Measurements from ENCODE around the gene MYH11.

Gene MYH11

DNA sequence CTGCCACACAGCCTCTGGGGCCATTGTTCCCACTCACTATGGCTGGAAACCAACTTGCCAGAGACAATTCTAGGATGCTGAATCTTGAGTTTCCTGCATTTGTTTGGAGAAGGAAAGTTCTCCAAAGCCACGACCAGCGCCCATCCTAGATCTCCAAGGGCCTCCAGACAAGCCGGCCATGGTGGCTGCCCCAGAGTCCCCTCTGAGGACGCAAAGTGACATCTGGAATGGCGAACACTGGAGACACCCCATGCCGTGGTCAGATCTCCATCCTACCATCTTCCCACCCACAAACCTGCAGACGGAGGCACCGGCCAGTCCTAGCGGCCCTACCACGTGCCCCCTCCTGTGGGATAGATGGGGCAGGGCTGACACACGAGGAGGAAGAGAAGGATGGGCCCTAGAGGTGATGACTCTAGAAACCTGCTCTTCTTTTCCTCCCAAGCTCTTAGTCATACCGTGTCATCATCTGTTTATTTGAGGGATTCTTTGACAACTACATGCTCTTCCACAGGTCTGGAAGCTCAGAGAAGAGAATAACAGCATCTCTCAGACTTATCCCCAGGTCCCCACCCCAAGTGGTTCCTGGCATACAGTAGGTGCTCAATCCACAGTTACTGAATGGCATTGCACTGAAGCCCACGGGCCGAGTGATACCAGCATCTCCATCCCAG, 71.3 kb downstream of the MYH11 start:
- TF ChIP-seq CTCF (IDR thresholded peaks at IDR 0.05; ENCODE audit: borderline replicate concordance, insufficient read depth, low read depth, low read length) = no peak
- no peak overlapping the region for H3K4me3 ChIP-seq (ENCODE audit: low read depth, low read length)

DNA sequence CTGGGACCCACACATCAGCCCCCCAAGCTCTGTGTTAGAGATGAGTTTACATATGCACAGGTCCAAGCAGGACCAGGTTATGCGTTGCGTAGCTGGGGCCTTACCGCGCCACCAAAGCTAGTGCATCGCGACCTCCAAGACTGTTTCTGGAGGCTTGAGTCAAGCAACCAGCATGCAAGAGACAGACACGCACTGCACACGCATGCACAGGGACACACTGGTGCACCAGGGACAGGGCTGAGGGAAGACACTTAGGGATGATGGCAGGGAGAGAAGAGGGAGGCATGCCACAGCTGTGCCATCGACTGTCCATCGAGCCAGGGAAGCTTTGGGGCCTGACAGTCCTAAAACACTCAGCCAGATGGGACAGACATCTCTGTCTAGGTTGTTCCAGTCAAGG, 72.8 kb downstream of the MYH11 start:
- no peak for TF ChIP-seq CTCF (IDR thresholded peaks at IDR 0.05; ENCODE audit: borderline replicate concordance, insufficient read depth, low read depth, low read length)
- H3K4me3 ChIP-seq (ENCODE audit: low read depth, low read length) = no peak overlapping the region

DNA sequence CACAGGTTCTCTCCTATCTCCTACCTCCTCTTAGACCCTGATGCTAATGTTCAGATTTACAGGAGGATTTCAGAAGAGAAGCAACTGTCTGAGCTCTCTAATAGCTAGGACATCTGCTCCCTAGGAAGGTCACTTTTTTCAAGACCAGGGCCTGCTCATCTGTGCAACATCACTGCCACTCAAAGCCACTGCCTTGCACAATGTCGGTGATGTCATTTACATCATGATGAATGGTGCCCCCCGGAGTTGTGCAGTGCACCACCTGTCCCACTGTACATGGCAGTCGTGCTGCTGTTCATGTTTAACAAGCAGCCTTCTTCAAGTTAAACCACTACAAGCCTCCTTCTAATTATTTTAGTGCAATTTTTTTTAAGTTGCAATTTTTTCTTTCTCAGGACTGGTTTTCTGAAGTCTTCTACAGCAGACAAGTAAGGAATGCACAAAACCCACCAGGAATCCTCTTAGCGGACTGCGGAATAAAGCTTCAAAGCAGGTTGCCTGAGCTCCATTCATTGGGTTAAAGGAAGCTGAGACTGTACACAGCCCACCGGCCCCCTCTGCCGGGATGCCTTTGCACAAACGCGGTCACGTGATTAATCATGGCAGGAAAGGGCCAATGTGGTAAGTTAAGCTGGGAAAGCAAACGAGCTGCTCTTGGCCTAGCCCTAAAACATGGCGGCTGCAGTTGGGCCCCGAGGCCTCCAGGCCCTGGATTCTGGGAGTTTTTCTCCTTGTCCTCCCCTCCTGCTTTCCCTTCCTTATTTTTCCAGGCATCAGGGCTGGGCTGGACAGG, 74.1 kb downstream of the MYH11 start:
- TF ChIP-seq CTCF (IDR thresholded peaks at IDR 0.05; ENCODE audit: borderline replicate concordance, insufficient read depth, low read depth, low read length) = 0 out of 2 replicates have a peak, but pooled peaks have one; percentile 2
- no peak overlapping the region for H3K4me3 ChIP-seq (ENCODE audit: low read depth, low read length)

DNA sequence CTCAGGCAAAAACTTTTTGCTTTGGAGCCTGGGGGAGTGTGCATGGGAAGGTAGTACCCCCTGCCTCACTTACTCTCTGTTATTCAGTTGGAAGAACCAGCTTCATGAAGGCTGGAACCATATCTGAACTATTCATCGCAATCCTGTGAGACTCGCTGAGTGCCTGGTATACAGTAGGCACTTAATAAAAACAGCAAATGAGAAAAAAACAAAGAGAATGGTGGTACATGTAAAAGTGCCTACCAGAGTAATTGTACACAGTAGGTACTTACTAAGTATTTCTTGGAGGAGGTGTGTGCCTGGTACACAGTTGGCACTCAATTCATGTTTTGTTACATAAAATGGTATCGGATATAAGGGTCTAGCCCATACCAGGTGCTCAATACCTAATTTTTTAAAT, 75.2 kb downstream of the MYH11 start:
- no peak overlapping the region for H3K4me3 ChIP-seq (ENCODE audit: low read depth, low read length)
- TF ChIP-seq CTCF (IDR thresholded peaks at IDR 0.05; ENCODE audit: borderline replicate concordance, insufficient read depth, low read depth, low read length) = no peak

DNA sequence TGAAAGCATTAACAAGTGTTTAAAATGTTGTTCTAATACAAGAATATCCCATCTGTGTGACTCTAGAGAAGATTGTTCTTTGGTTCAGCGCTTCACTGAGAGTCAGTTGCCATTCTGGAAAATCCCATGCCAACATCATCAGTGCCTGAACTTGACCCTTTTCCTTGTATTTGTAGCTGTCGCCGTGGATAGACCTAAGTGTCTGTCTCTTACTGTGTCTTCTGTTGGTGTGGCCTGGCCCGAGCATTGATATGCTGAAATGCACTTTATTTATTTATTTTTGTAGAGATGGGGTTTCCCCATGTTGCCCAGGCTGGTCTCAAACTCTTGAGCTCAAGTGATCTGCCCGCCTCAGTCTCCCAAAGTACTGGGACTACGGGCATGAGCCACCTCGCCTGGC, 76.0 kb downstream of the MYH11 start:
- no peak for TF ChIP-seq CTCF (IDR thresholded peaks at IDR 0.05; ENCODE audit: borderline replicate concordance, insufficient read depth, low read depth, low read length)
- no peak overlapping the region for H3K4me3 ChIP-seq (ENCODE audit: low read depth, low read length)

DNA sequence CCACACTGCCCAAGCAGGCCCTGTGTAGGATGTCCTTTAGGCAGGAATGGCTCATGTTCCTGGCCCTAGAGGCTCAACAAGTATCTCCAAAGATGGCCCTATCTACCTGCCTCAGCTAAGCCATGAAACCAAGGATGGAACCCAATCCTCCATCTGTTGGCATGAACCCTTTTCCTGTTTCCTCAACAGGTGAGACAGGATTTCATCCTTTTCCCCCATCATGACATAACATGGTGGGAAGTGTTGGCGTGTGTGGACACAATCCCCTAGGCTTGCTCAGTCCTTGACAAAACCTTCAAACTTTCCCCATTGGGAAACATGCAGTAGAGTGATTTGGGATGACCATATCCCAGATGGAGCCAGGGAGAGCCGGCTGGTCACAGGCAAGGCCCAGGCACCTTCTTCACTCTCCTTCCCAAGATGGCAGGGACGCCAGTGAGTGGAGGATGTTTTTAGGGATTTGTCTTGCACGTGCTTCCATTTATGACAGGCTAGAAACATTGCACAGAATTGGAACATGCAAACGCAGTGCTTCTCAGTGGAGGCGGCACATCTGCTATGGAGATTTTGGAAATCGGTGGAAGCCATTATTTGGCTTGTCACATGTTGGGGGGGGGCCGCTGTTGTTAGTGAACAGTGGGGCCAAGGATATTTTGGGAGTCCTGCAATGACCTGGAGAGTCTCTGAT, 77.0 kb downstream of the MYH11 start:
- no peak overlapping the region for H3K4me3 ChIP-seq (ENCODE audit: low read depth, low read length)
- no peak for TF ChIP-seq CTCF (IDR thresholded peaks at IDR 0.05; ENCODE audit: borderline replicate concordance, insufficient read depth, low read depth, low read length)

Measured in GM12875 (cell line).